PC-3 (cell line): ENCODE measurements around the gene BTBD7.

Source experiments
- EZH2 ChIP-seq: fragments of 300-600 bp; sonication (generic); IDR thresholded peaks from one replicate; pipeline ENCODE4 v1.6.1; 2017; ENCODE audit warnings: antibody characterized with exemption, mild to moderate bottlenecking, low read length; ENCODE audit not compliant: unreplicated experiment
- TF ChIP-seq, protein P1 (sequence below): fragments of 300-600 bp; sonication (generic); conservative IDR thresholded peaks from 2 replicates; pipeline ENCODE4 v1.5.1; 2017; ENCODE audit warnings: antibody characterized with exemption, low read depth, mild to moderate bottlenecking, low read length

DNA sequence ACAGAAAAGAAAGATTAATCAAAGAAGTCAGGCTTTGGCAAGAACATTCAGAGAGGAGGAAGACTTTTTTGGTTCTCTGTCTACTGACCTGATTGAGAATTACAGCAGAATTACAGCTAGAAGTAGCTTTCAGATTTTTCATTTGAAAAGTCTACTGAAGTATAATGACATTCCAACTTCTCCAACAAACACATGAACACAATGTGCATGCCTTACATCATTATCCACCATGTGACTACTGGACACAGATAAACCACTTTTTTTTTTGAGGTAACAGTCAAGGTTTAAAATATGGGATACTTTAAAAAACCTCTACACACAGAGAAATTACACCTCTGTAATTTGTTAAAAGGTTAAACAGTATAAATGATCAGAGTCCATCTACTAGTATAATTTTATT is 12.3 kb downstream of the BTBD7 start:
- TF ChIP-seq, protein P1, sequence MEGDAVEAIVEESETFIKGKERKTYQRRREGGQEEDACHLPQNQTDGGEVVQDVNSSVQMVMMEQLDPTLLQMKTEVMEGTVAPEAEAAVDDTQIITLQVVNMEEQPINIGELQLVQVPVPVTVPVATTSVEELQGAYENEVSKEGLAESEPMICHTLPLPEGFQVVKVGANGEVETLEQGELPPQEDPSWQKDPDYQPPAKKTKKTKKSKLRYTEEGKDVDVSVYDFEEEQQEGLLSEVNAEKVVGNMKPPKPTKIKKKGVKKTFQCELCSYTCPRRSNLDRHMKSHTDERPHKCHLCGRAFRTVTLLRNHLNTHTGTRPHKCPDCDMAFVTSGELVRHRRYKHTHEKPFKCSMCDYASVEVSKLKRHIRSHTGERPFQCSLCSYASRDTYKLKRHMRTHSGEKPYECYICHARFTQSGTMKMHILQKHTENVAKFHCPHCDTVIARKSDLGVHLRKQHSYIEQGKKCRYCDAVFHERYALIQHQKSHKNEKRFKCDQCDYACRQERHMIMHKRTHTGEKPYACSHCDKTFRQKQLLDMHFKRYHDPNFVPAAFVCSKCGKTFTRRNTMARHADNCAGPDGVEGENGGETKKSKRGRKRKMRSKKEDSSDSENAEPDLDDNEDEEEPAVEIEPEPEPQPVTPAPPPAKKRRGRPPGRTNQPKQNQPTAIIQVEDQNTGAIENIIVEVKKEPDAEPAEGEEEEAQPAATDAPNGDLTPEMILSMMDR, result no peak
- no peak for TF ChIP-seq EZH2
